A549 (cell line): Measurements from ENCODE around the gene SNX2.

Experiments
- CHD2 ChIP-seq: fragments of 150-350 bp; IDR thresholded peaks from 2 replicates; pipeline ENCODE4 v1.6.1; 2014; ENCODE audit warnings: low read length; ENCODE audit not compliant: partially characterized antibody
- HDAC2 ChIP-seq: fragments of 200-600 bp; sonication (generic); IDR thresholded peaks from 2 replicates; pipeline ENCODE4 v1.6.1; 2016
- JUN ChIP-seq, 2 experiments: fragments of >200 bp; sonication (Bioruptor Twin); formaldehyde crosslinking; IDR thresholded peaks; 2 replicates in 1 of 2; 3 replicates in 1 of 2; pipeline ENCODE4 v1.6.1; 2016 to 2017
- MAZ ChIP-seq: fragments of 150-350 bp; IDR thresholded peaks from 2 replicates; pipeline ENCODE4 v1.6.1; 2014; ENCODE audit warnings: antibody characterized with exemption, low read depth, low read length, borderline replicate concordance
- POLR2A ChIP-seq: IDR thresholded peaks from 2 replicates; pipeline ENCODE4 v1.6.1; 2012; ENCODE audit warnings: mild to moderate bottlenecking, low read length
- RAD21 ChIP-seq, 2 experiments: fragments of >200 bp in 1 of 2; sonication (Bioruptor Twin) in 1 of 2; formaldehyde crosslinking in 1 of 2; IDR thresholded peaks in 1 of 2; conservative IDR thresholded peaks in 1 of 2; 2 replicates in 1 of 2; 3 replicates in 1 of 2; pipeline ENCODE4 v1.6.1; 2012 to 2018; ENCODE audit warnings: inconsistent platforms in 1 of 2
- RNF2 ChIP-seq: fragments of 200-600 bp; sonication (generic); IDR thresholded peaks from 2 replicates; pipeline ENCODE4 v1.6.1; 2016; ENCODE audit warnings: low read depth, mild to moderate bottlenecking, antibody characterized with exemption, moderate library complexity, borderline replicate concordance
- TF ChIP-seq, protein P1 (sequence below): fragments of >200 bp; sonication (Bioruptor Twin); formaldehyde crosslinking; IDR thresholded peaks from 3 replicates; pipeline ENCODE4 v1.5.1; 2016
- TF ChIP-seq, protein P2 (sequence below): fragments of 150-350 bp; IDR thresholded peaks from 2 replicates; pipeline ENCODE4 v1.6.1; 2014; ENCODE audit warnings: low read depth, mild to moderate bottlenecking, low read length
- TF ChIP-seq, protein P3 (sequence below): IDR thresholded peaks from 2 replicates; pipeline ENCODE4 v1.6.1; 2012
- TF ChIP-seq, protein P4 (sequence below): IDR thresholded peaks from 2 replicates; pipeline ENCODE4 v1.6.1; 2012; ENCODE audit warnings: low read depth, borderline replicate concordance

DNA sequence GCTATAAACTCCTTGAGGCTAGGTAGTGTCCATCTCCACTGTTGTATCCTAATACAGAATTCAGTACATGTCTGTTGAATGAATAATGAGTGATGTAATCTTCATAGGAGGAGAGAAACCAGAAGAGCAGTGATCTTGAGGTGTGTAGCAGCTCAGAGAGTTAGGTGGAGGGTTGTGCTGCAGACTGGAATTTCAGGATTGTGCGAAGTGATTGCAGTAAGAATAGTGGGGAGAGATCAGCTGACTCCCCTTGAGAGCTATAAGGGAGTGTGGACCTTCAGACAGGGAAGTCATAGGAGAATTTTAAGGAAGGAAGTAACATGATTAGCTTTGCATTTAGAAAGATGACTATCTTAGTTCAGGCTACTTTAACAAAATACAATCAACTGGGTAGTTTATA is 74.9 kb downstream of the SNX2 start:
- no peak for TF ChIP-seq JUN (IDR thresholded peaks at IDR 0.05)
- TF ChIP-seq, protein P1, sequence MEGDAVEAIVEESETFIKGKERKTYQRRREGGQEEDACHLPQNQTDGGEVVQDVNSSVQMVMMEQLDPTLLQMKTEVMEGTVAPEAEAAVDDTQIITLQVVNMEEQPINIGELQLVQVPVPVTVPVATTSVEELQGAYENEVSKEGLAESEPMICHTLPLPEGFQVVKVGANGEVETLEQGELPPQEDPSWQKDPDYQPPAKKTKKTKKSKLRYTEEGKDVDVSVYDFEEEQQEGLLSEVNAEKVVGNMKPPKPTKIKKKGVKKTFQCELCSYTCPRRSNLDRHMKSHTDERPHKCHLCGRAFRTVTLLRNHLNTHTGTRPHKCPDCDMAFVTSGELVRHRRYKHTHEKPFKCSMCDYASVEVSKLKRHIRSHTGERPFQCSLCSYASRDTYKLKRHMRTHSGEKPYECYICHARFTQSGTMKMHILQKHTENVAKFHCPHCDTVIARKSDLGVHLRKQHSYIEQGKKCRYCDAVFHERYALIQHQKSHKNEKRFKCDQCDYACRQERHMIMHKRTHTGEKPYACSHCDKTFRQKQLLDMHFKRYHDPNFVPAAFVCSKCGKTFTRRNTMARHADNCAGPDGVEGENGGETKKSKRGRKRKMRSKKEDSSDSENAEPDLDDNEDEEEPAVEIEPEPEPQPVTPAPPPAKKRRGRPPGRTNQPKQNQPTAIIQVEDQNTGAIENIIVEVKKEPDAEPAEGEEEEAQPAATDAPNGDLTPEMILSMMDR: no peak
- TF ChIP-seq POLR2A: no peak
- TF ChIP-seq RAD21 (conservative IDR thresholded peaks at IDR 0.05 in 1 of 2, IDR thresholded peaks at IDR 0.05 in 1 of 2): no peak
- TF ChIP-seq RNF2: no peak
- TF ChIP-seq, protein P2, sequence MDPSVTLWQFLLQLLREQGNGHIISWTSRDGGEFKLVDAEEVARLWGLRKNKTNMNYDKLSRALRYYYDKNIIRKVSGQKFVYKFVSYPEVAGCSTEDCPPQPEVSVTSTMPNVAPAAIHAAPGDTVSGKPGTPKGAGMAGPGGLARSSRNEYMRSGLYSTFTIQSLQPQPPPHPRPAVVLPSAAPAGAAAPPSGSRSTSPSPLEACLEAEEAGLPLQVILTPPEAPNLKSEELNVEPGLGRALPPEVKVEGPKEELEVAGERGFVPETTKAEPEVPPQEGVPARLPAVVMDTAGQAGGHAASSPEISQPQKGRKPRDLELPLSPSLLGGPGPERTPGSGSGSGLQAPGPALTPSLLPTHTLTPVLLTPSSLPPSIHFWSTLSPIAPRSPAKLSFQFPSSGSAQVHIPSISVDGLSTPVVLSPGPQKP: no peak
- no peak for TF ChIP-seq CHD2
- TF ChIP-seq, protein P3, sequence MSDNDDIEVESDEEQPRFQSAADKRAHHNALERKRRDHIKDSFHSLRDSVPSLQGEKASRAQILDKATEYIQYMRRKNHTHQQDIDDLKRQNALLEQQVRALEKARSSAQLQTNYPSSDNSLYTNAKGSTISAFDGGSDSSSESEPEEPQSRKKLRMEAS: no peak
- no peak for TF ChIP-seq MAZ
- TF ChIP-seq, protein P4, sequence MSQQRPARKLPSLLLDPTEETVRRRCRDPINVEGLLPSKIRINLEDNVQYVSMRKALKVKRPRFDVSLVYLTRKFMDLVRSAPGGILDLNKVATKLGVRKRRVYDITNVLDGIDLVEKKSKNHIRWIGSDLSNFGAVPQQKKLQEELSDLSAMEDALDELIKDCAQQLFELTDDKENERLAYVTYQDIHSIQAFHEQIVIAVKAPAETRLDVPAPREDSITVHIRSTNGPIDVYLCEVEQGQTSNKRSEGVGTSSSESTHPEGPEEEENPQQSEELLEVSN: no peak
- no peak for TF ChIP-seq HDAC2
